DOHH2 (cell line): ENCODE results near the gene GRAMD1C.

ENCODE experiments used
- H3F3A ChIP-seq: fragments of 200-600 bp; sonication (generic), shearing (Covaris generic); 2 replicates; pipeline ENCODE4 v1.6.0; 2016; ENCODE audit warnings: antibody characterized with exemption, mild to moderate bottlenecking; ENCODE audit not compliant: control insufficient read depth, insufficient read depth
- H3K27ac ChIP-seq: fragments of 200-600 bp; sonication (generic); 2 replicates; pipeline ENCODE4 v1.5.1; 2014; ENCODE audit warnings: low read depth, mild to moderate bottlenecking, low read length, moderate library complexity
- H3K27me3 ChIP-seq: fragments of 200-600 bp; sonication (generic); 2 replicates; pipeline ENCODE4 v1.6.1; 2014; ENCODE audit warnings: mild to moderate bottlenecking, low read length, mixed read lengths; ENCODE audit not compliant: control insufficient read depth
- H3K36me3 ChIP-seq: fragments of 200-600 bp; sonication (generic); 2 replicates; pipeline ENCODE4 v1.6.1; 2014; ENCODE audit warnings: mild to moderate bottlenecking, low read length, moderate library complexity, mixed read lengths; ENCODE audit not compliant: control insufficient read depth
- H3K4me1 ChIP-seq: fragments of 200-600 bp; sonication (generic); 2 replicates; pipeline ENCODE4 v1.6.1; 2014; ENCODE audit warnings: mild to moderate bottlenecking, low read length, mixed read lengths; ENCODE audit not compliant: control insufficient read depth
- H3K4me2 ChIP-seq: fragments of 200-600 bp; sonication (generic); 2 replicates; pipeline ENCODE4 v1.6.0; 2014; ENCODE audit warnings: mild to moderate bottlenecking, low read length, moderate library complexity
- H3K4me3 ChIP-seq: fragments of 200-600 bp; sonication (generic); 2 replicates; pipeline ENCODE4 v1.5.1; 2014; ENCODE audit warnings: mild to moderate bottlenecking, low read length, mixed read lengths
- H3K79me2 ChIP-seq: fragments of 200-600 bp; sonication (generic); 2 replicates; pipeline ENCODE4 v1.6.1; 2014; ENCODE audit warnings: mild to moderate bottlenecking, low read length, mixed read lengths; ENCODE audit not compliant: control insufficient read depth
- H3K9me2 ChIP-seq: fragments of 200-600 bp; sonication (generic); replicated peaks from 2 replicates; pipeline ENCODE4 v1.6.1; 2014; ENCODE audit warnings: mild to moderate bottlenecking, low read length, mixed read lengths; ENCODE audit not compliant: control insufficient read depth
- H3K9me3 ChIP-seq: fragments of 200-600 bp; sonication (generic); 2 replicates; pipeline ENCODE4 v1.6.1; 2014; ENCODE audit warnings: antibody characterized with exemption, low read length, mixed read lengths; ENCODE audit not compliant: control insufficient read depth, insufficient read depth
- H4K20me1 ChIP-seq: fragments of 200-600 bp; sonication (generic); 2 replicates; pipeline ENCODE4 v1.6.0; 2014; ENCODE audit warnings: low read depth, mild to moderate bottlenecking, antibody characterized with exemption, low read length, moderate library complexity; ENCODE audit not compliant: control insufficient read depth, insufficient read depth
- EZH2phosphoT487 ChIP-seq: fragments of 200-600 bp; sonication (generic); IDR thresholded peaks from 2 replicates; pipeline ENCODE4 v1.6.1; 2017; ENCODE audit warnings: borderline replicate concordance, mild to moderate bottlenecking, antibody characterized with exemption, low read length, moderate library complexity, mixed read lengths
- TF ChIP-seq, protein P1 (sequence below): fragments of 200-600 bp; sonication (generic); IDR thresholded peaks from one replicate; pipeline ENCODE4 v1.5.1; 2014; ENCODE audit warnings: antibody characterized with exemption, mild to moderate bottlenecking, low read depth, low read length; ENCODE audit not compliant: poor library complexity, severe bottlenecking

The GRAMD1C gene

DNA sequence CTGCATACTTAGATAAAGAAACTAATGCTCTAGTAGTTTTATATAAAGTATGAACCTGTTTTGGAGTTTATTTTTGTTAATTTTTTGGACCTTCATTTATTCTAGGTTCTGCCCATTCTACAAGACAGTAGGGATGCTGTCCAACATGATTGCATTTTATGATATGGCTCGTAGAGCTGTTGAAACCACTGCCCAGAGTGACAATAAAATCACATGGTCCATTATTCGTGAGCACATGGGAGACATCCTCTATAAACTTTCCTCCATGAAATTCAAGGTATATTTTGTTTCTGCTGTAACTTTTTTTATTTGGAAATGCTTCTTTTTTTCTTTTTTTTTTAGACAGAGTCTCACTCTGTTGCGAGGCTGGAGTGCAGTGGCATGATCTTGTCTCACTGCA lies 33.3 kb upstream of the GRAMD1C start:
- Histone ChIP-seq H3K4me3 (no peak overlapping the region), H3K9me3 (no peaks in the 10 kb centered on the region), H3K27me3 (no peaks in the 10 kb centered on the region), H3K79me2 (no peaks in the 10 kb centered on the region), H3F3A (no peaks in the 10 kb centered on the region; the same call in 1 of the 2 replicates), H3K4me2 (no peak overlapping the region), H3K27ac (no peak overlapping the region), H3K4me1 (0 out of 2 replicates have a peak, but pooled peaks cover 2% of the 10 kb centered on the region), H4K20me1 (no peaks in the 10 kb centered on the region), H3K36me3 (peaks cover 39% of the 10 kb centered on the region), H3K9me2 (no peaks in the 10 kb centered on the region)
- TF ChIP-seq EZH2phosphoT487, result no peak
- TF ChIP-seq, protein P1, sequence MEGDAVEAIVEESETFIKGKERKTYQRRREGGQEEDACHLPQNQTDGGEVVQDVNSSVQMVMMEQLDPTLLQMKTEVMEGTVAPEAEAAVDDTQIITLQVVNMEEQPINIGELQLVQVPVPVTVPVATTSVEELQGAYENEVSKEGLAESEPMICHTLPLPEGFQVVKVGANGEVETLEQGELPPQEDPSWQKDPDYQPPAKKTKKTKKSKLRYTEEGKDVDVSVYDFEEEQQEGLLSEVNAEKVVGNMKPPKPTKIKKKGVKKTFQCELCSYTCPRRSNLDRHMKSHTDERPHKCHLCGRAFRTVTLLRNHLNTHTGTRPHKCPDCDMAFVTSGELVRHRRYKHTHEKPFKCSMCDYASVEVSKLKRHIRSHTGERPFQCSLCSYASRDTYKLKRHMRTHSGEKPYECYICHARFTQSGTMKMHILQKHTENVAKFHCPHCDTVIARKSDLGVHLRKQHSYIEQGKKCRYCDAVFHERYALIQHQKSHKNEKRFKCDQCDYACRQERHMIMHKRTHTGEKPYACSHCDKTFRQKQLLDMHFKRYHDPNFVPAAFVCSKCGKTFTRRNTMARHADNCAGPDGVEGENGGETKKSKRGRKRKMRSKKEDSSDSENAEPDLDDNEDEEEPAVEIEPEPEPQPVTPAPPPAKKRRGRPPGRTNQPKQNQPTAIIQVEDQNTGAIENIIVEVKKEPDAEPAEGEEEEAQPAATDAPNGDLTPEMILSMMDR, result no peak

DNA sequence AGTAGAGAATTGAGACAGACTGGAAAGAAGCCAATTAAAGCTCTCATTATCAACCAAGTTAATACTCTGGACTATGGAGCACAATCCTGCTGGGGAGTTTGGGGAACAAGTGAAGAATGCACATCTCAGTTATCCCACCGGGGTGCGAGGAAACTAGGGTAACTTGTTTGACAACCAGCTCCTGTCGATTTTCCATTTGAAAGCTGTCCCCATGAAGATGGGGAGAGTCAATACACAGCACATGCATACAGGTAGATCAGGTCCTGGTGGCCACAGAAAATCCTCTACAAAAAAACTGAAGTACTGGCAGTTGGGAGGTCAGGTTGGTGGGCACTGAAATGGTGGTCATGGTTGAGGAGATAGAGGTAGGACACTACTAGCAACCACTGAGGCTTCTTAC lies 25.7 kb upstream of the GRAMD1C start:
- no peaks in the 10 kb centered on the region for H3K27me3 ChIP-seq
- no peaks in the 10 kb centered on the region for H3K4me1 ChIP-seq
- no peaks in the 10 kb centered on the region for H3K79me2 ChIP-seq
- H3K27ac ChIP-seq, result no peak overlapping the region
- no peaks in the 10 kb centered on the region for H4K20me1 ChIP-seq
- H3K36me3 ChIP-seq, result peaks cover 7% of the 10 kb centered on the region; the same call in 1 of the 2 replicates
- H3K9me3 ChIP-seq, result no peaks in the 10 kb centered on the region
- 0 out of 2 replicates have a peak, but pooled peaks cover 2% of the 10 kb centered on the region for H3F3A ChIP-seq
- H3K4me2 ChIP-seq, result no peak overlapping the region
- H3K9me2 ChIP-seq, result no peaks in the 10 kb centered on the region
- TF ChIP-seq, protein P1, result no peak
- TF ChIP-seq EZH2phosphoT487, result no peak
- H3K4me3 ChIP-seq, result no peak overlapping the region

- Histone ChIP-seq H3K36me3 (no peaks in the 10 kb centered on the region), H3F3A (no peaks in the 10 kb centered on the region), H3K27ac (no peak overlapping the region), H3K79me2 (no peaks in the 10 kb centered on the region), H3K4me1 (peaks cover 1% of the 10 kb centered on the region; the same call in 1 of the 2 replicates), H3K9me2 (no peaks in the 10 kb centered on the region), H4K20me1 (no peaks in the 10 kb centered on the region), H3K4me2 (no peak overlapping the region), H3K9me3 (no peaks in the 10 kb centered on the region), H3K4me3 (no peak overlapping the region), H3K27me3 (no peaks in the 10 kb centered on the region)
- TF ChIP-seq EZH2phosphoT487, result no peak
- TF ChIP-seq, protein P1, result no peak
Observed at GRCh38 chr3:113819866-113820265, 18.7 kb upstream of the GRAMD1C start.
